DLD1 (cell line): ENCODE data around the gene CTNNA1.
"Not testable (repeated sequence)": the region's sequence is repeated elsewhere in the genome, so short reads cannot be mapped to it uniquely, and the experiment has no call there.

Experiments
- in situ Hi-C: cut with HindIII; loops from 2 replicates; pipeline ENCODE4 v1.10.0; 2017; ENCODE audit warnings: low sequenced_read_pairs

Gene CTNNA1

GRCh38 chr5:138884554-138884953 lies 131.3 kb downstream of the CTNNA1 start:
- in situ Hi-C loops: no loop called here

DNA sequence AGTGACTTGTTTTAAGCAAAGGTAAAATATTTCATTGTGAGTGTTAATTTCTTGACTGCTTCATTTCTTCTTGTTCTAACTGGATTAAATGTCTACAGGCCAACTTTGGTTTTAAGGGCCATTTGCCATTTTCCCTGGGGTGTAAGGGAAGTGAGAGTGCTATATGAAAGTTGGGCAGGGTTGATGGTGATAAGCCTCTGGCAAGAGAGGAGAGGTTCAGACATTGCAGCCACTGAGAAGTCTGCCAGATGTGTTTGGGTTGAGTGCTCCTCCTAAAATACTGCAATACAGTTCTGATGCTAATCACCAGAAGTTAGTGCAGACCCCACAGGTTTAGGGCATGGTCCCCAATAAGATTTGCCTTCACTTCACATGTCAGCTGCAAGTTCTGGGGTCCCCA lies 136.8 kb downstream of the CTNNA1 start:
- in situ Hi-C loops: no loop called here

DNA sequence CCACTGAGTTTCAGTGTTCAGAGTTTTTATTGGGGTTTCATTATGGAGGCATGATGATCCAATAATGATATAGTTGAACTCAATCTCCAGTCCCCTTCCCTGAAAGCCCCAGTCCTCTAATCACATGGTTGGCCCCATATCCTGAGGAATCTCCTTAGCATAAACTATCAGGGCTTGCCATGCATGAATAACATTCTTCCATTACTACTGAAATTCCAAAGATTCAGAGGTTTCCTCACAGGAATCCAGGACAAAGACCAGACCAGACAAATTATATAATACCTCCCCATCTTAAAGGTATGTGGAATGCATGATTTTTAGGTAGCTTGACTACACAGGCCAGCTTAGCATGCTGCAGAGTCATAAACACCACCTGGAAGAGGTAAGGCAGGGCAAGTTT lies 137.4 kb downstream of the CTNNA1 start:
- in situ Hi-C loops: no loop called here

- in situ Hi-C loops: loop anchor here (5.0 kb wide), 1 partner anchor 49 kb away; no protein-coding TSS in a partner anchor
Observed at GRCh38 chr5:138895918-138896317, 142.7 kb downstream of the CTNNA1 start.

DNA sequence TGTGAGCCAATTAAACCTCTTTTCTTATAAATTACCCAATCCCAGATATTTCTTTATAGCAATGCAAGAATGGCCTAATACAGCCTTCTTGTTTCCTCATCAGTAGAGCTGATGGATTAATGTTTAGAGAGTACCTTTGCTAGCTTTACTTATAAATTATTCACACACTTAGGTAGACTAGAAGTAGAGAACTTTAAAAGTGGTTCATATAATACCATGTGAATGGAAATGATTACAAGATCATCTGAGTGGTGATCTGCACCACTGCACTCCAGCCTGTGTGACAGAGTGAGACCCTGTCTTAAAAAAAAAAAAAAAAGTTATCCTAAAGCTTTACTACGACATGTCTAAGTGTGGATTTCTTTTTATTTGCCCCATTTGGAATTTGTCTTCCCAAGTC lies 145.1 kb downstream of the CTNNA1 start:
- in situ Hi-C loops: loop anchor here (5.0 kb wide), 1 partner anchor 51 kb away; no protein-coding TSS in a partner anchor

GRCh38 chr5:138898742-138899141 lies 145.5 kb downstream of the CTNNA1 start:
- in situ Hi-C loops: loop anchor here (5.0 kb wide), 1 partner anchor 51 kb away; no protein-coding TSS in a partner anchor

DNA sequence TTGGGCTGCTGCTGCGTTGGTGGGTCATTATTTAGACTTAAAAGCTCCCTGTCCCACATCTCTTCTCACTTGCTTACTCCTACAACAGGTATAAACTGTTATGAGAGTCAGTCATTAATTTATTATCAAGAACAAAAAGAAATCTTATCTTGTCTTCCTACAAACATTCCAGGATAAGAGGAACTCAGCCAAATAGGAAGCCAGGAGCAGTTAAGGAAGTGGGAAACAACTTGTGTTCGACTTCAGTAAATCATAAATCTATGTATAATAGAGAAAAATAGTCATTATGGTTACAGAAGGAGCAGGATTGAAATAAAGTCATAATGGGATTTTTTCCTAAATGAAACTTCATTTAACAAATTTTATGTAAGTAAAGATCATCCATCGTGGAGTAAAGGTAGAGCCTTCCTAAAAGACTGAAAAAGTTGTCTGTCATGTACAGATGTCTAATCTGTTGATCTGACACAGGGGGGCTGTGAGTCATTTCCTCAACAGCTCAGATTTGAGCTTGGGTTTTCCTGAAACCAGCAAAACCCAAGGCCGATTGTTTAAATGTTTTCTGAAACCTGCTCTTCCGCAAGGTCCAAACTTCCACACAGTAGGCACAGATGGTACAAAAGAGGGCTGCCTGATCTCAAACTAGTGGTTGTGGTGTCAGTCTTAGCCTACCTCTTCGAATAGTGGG lies 147.2 kb downstream of the CTNNA1 start:
- in situ Hi-C loops: no loop called here

DNA sequence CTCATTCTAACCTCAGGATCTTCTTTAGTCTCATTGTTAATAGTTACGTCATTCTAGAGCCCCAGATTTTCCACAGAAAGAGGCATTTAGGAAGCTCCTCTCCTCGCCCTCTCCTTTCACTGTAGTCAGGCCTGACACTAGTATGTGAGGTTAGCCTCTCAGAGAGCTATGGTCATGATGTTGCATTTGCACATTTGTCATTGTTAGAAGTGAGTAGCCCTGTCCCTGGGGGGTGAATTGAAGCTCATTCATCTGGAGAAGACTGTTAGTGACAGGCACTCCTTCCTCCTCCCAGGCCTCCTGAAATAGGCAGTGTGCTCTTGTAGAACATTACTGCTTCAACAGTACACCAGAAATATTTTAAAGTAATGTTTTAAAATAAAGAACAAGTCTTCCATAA lies 148.5 kb downstream of the CTNNA1 start:
- in situ Hi-C loops: no loop called here

DNA sequence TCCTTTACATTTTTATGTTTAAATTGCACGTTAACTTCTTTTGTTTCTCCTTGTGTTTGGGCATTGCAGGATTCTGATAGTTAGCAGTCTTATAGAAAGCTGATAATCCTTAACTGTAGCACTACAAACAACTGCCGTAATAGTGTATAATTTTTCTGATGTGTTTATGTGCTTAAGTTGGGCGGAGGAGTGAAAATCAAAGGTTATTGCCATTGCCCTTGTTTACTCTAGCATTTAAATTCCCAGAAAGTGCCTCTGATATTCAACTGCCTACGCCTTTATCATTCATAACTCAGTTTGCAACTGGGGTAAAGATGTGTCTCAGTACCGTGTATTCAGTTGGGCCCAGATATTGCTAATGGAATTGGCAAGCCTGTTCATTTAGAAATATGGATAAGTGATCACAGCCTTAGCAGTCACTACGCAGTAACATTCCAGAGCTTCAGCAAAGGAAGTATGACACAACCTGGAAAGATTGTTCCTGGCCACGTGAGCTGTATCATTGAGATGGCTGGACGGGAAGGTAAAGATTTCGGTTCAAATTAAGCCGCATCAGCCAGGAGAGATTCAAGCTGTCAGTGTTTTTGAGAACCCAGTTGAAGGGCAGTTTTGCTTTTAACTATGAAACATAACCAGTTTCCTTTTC lies 150.0 kb downstream of the CTNNA1 start:
- in situ Hi-C loops: no loop called here

- in situ Hi-C loops: no loop called here
Observed at GRCh38 chr5:138905541-138905940, 152.3 kb downstream of the CTNNA1 start.

DNA sequence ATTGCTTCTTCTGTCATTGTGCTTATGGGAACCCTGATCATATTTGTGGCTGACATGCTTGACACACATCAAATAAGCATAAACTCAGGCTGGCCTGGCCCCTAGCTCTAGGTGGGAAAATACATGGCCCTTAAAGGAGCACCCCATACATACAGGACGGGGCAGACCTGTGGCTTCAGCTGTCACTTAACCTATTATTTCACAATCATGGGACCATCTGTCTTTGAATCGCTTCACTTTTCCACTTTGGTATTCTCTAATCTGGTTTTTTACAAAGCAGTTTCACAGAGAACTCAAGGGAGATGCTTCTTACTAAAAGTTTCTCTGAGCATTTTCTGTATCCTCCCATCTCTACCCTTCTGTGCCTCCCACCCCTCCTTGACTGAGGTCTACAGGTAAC lies 156.5 kb downstream of the CTNNA1 start:
- in situ Hi-C loops: no loop called here

DNA sequence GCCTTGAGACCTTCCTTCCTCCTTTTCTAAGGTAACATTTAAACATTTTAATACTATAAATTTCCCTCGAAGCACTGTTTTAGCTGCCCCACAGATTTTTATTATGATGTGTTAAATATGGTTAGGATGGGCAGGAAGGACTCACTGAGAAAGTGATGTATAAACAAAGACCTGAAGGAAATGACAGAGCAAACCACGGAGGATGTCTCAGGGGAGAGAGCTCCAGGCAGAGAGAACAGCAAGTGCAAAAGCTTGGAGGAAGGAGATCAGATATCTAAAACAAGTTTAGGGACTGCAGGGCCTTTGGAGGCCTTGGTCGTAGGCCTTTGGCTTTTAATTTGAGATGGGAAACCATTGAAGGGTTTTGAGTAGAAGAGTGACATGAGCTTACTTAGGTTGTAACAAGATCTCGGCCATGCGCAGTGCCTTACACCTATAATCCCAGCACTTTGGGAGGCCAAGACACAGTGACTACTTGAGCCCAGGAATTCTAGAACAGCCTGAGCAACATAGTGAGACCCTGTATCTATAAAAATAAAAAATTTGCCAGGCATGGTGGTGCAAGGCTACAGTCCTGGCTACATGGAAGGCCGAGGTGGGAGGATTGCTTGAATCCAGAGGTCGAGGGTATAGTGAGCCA lies 157.4 kb downstream of the CTNNA1 start:
- in situ Hi-C loops: no loop called here

- in situ Hi-C loops: no loop called here
Observed at GRCh38 chr5:138911441-138911840, 158.2 kb downstream of the CTNNA1 start.

- in situ Hi-C loops: no loop called here
Observed at GRCh38 chr5:138912093-138912492, 158.9 kb downstream of the CTNNA1 start.

DNA sequence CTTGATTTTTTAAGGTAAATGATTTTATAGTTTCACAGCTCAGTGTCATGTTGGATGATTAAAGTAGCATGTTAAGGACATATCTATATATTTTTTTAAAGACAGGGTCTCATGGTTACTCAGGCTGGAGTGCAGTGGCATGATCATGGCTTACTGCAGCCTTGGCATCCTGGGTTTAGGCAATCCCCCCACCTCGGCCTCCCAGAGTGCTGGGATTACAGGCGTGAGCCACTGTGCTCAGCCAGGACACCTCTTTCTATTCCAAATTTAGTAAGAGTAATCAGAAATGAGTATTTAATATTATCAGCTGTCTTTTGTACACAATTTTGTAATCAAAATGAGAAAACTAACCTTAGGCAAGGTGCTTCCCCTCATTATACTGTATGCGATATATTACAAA lies 160.5 kb downstream of the CTNNA1 start:
- in situ Hi-C loops: no loop called here

DNA sequence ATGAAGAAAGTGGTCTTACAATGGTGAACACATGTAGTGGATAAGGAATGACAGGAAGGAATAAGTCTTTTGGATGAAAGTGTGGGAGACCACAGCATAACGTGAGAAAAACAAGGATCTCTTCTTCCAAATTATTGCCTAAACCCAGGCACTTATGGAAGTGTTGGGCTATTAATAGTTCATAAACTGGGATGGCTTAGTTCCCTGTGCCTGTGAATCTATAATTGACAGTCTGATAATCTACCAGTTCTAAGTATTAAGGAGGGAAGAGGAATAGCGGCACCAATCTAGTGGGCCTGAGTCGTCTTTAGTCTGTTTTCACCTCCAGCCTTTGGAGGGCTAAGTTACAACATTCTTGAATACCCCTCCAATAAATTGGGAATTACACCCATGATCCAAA lies 161.1 kb downstream of the CTNNA1 start:
- in situ Hi-C loops: no loop called here

GRCh38 chr5:138918686-138919085 lies 165.5 kb downstream of the CTNNA1 start:
- in situ Hi-C loops: no loop called here

- in situ Hi-C loops: no loop called here
Observed at GRCh38 chr5:138920181-138920580, 167.0 kb downstream of the CTNNA1 start.

DNA sequence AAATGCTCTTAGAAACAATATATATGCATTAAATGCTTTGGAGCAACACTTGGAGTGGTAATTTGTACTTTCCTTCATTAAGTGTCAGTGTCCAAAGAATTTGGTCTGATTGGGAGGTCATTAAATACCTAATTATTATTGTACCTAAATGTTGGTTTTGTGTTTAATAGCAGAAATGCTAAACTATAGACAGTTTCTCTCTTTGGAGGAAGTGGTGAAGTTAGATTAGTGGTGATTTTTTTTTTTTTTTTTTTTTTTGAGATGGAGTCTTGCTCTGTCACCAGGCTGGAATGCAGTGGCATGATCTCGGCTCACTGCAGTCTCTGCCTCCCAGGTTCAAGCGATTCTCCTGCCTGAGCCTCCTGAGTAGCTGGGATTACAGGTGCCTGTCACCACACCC lies 168.1 kb downstream of the CTNNA1 start:
- in situ Hi-C loops: not testable (repeated sequence)

- in situ Hi-C loops: no loop called here
Observed at GRCh38 chr5:138922494-138922893, 169.3 kb downstream of the CTNNA1 start.

- in situ Hi-C loops: no loop called here
Observed at GRCh38 chr5:138925090-138925635, 171.9 kb downstream of the CTNNA1 start.

- in situ Hi-C loops: no loop called here
Observed at GRCh38 chr5:138926257-138926656, 173.0 kb downstream of the CTNNA1 start.
